Caco-2 (cell line): ENCODE data around the gene CORO7. TPM values are rescaled to one million over a fixed set of nuclear protein-coding genes. Genes with fewer than 3 reads are reported as not detected.

Experiments used
- Bru-seq: library from RNA; stranded (reverse); fragments of 400-500 nt; gene quantifications from one replicate; lab custom pipeline; 2021; lab: Mats Ljungman, UMichigan
- BruChase-seq, 2 experiments: library from RNA; stranded (reverse); fragments of 400-500 nt; gene quantifications; one replicate each; lab custom pipeline; 2021; lab: Mats Ljungman, UMichigan
- BruUV-seq: library from RNA; stranded (reverse); fragments of 400-500 nt; replicated peaks from 2 replicates; lab custom pipeline; 2021; lab: Mats Ljungman, UMichigan
- CTCF ChIA-PET: fragments of 300-600 bp; sonication (Branson Sonifier 250); formaldehyde crosslinking; loops from one replicate; lab custom pipeline; 2022; ENCODE audit warnings: antibody characterized with exemption; lab: Charles Lee
- POLR2A ChIA-PET: fragments of 300-600 bp; sonication (Branson Sonifier 250); formaldehyde crosslinking; loops from one replicate; lab custom pipeline; 2022; ENCODE audit warnings: antibody characterized with exemption; lab: Charles Lee
- DNase-seq, 2 experiments: peaks; one replicate each; pipeline versions ENCODE4 v3.0.0 to v3.0.0-alpha.2; 2020 to 2022
- H3K27me3 ChIP-seq: replicated peaks from 2 replicates; pipeline ENCODE4 v1.6.0; 2011; ENCODE audit warnings: low read length; ENCODE audit not compliant: control insufficient read depth, insufficient read depth
- H3K36me3 ChIP-seq: 2 replicates; pipeline ENCODE4 v1.5.1; 2011; ENCODE audit warnings: low read length; ENCODE audit not compliant: control insufficient read depth, insufficient read depth
- H3K4me1 ChIP-seq: fragments of 250-450 bp; sonication (Bioruptor Pico); 2 replicates; pipeline ENCODE4 v1.5.1; 2020; ENCODE audit warnings: mild to moderate bottlenecking
- H3K4me3 ChIP-seq: 2 replicates; pipeline ENCODE4 v1.5.1; 2011; ENCODE audit warnings: low read depth, mild to moderate bottlenecking, control low read depth, low read length
- H3K9me3 ChIP-seq: fragments of 250-450 bp; sonication (Bioruptor Pico); 2 replicates; pipeline ENCODE4 v1.5.1; 2020; ENCODE audit warnings: mild to moderate bottlenecking, moderate library complexity
- H3K27ac Mint-ChIP-seq: one replicate; pipeline ENCODE4 v1.8.0; 2022; ENCODE audit warnings: mixed read lengths; ENCODE audit not compliant: unreplicated experiment
- H3K27me3 Mint-ChIP-seq: one replicate; pipeline ENCODE4 v1.8.0; 2022; ENCODE audit warnings: mixed read lengths; ENCODE audit not compliant: insufficient read depth, unreplicated experiment
- H3K36me3 Mint-ChIP-seq: one replicate; pipeline ENCODE4 v1.8.0; 2022; ENCODE audit warnings: mild to moderate bottlenecking, mixed read lengths; ENCODE audit not compliant: insufficient read depth, unreplicated experiment
- H3K4me1 Mint-ChIP-seq: one replicate; pipeline ENCODE4 v1.8.0; 2022; ENCODE audit warnings: low read depth, mixed read lengths; ENCODE audit not compliant: unreplicated experiment
- H3K4me3 Mint-ChIP-seq: one replicate; pipeline ENCODE4 v1.8.0; 2022; ENCODE audit warnings: mild to moderate bottlenecking, moderate library complexity, mixed read lengths; ENCODE audit not compliant: unreplicated experiment
- H3K9me3 Mint-ChIP-seq: one replicate; pipeline ENCODE4 v1.8.0; 2022; ENCODE audit warnings: mixed read lengths; ENCODE audit not compliant: unreplicated experiment
- intact Hi-C: fragments of 100-400 bp; cut with micrococcal nuclease; formaldehyde crosslinking; loops from one replicate; pipeline ENCODE4 v1.10.0; 2022; ENCODE audit not compliant: unreplicated experiment
- long read RNA-seq: library from polyadenylated mRNA; stranded (forward); transcript quantifications from one replicate; pipeline ENCODE4 v2.0.0, GENCODE V29; 2022
- total RNA-seq: library from RNA; stranded (reverse); gene quantifications from 2 replicates; pipeline ENCODE4 v1.2.3, GENCODE V29; 2022
- TF ChIP-seq, protein P1 (sequence below), 2 experiments: fragments of 200-600 bp in 1 of 2; IDR thresholded peaks; 1 replicate in 1 of 2; 2 replicates in 1 of 2; pipeline versions ENCODE4 v1.5.1 to v1.8.0; 2011 to 2022; ENCODE audit warnings: antibody characterized with exemption in 1 of 2, control low read depth in 1 of 2, inconsistent platforms in 1 of 2, low read depth in 1 of 2, low read length in 1 of 2, mild to moderate bottlenecking in 1 of 2, moderate library complexity in 1 of 2; ENCODE audit not compliant: insufficient read depth in 1 of 2, severe bottlenecking in 1 of 2, unreplicated experiment in 1 of 2

The CORO7 gene
- 23.1 and 33.4 TPM in 2 replicates for total RNA-seq
- percentile 50 among the genes with signal in this experiment for Bru-seq, nascent RNA
- percentile 60 among the genes with signal in this experiment for BruChase-seq, experiment 1, labeled RNA remaining after a 2-hour chase
- BruChase-seq, experiment 2, labeled RNA remaining after a 6-hour chase = percentile 67 among the genes with signal in this experiment
- long read RNA-seq, transcript CORO7-201 (28 exons, 3,540 nt) = major isoform, 13 of 28 reads
- long read RNA-seq, partial matches to known transcripts = 6 of 28 reads
- long read RNA-seq, other reads (novel, unspliced or antisense) = 9 of 28 reads

DNA sequence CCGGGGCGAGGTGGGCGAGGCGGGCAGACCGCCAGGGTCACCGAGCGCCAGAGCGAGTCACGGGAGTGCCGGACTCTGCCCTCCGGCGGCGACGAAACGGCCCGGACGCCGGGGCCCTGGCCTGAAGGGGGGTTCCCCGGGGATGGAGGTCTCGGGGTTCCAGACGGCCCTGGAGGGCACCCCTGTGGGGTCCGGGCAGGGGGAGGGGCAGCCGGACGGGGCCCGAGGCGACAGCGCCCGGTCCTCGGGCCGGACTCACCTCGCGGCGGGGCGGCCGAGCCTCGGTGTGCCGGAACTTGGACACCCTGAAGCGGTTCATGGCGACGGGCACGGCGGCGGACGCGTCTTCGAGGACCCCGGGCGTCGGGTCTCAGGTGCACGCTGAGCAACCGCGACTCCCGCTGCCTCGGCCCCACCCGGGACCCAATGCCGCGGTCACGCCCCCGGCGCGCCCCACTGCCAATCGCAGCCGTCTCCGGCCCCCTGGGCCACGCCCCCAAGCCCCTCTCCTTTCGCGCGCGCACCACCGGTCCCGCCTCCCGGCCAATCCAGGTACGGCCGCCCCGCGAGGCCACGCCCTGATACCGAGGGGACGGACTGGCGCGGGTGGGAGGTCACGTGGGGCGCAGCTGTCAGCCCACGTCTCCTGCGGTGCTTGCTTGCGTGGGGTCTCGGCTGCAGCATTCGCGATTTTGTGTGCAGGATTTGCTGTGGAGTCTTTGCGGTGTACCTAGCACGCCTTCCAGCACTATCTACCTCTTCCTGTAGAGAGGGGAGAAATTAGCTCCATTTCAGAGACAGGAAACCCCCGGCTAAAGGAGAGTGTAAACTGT is at the start of gene CORO7:
TSS of gene CORO7 (minus strand) at position 397 of the 833 bp plus-strand sequence. CDS start at position 319, 78 bp downstream.
- peaks cover 7% of the 10 kb centered on the region for H3K4me1 Mint-ChIP-seq
- TF ChIP-seq, protein P1, sequence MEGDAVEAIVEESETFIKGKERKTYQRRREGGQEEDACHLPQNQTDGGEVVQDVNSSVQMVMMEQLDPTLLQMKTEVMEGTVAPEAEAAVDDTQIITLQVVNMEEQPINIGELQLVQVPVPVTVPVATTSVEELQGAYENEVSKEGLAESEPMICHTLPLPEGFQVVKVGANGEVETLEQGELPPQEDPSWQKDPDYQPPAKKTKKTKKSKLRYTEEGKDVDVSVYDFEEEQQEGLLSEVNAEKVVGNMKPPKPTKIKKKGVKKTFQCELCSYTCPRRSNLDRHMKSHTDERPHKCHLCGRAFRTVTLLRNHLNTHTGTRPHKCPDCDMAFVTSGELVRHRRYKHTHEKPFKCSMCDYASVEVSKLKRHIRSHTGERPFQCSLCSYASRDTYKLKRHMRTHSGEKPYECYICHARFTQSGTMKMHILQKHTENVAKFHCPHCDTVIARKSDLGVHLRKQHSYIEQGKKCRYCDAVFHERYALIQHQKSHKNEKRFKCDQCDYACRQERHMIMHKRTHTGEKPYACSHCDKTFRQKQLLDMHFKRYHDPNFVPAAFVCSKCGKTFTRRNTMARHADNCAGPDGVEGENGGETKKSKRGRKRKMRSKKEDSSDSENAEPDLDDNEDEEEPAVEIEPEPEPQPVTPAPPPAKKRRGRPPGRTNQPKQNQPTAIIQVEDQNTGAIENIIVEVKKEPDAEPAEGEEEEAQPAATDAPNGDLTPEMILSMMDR (IDR thresholded peaks at IDR 0.05; ENCODE audit: insufficient read depth in 1 of 2, low read depth in 1 of 2, low read length in 1 of 2, severe bottlenecking in 1 of 2, unreplicated experiment in 1 of 2) = no peak
- no TSS peak for BruUV-seq
- peak within 1 kb of the TSS; percentile 0 for H3K27ac Mint-ChIP-seq
- ChIA-PET POLR2A (interaction anchor here (0.6 kb wide), 1 partner anchor 1258 kb away, joined by 5 read pairs; no protein-coding TSS in a partner anchor), CTCF (interaction anchor here (0.5 to 1.1 kb wide), 4 partner anchors 14 to 57 kb away, joined by 3 to 5 read pairs (median 4); no protein-coding TSS in a partner anchor)
- no peaks in the 10 kb centered on the region for H3K27me3 ChIP-seq
- H3K36me3 ChIP-seq = no peaks in the 10 kb centered on the region
- H3K9me3 ChIP-seq = no peaks in the 10 kb centered on the region
- H3K27me3 Mint-ChIP-seq = no peaks in the 10 kb centered on the region
- no peaks in the 10 kb centered on the region for H3K9me3 Mint-ChIP-seq
- intact Hi-C loops = no loop called here
- H3K4me1 ChIP-seq = peaks cover 5% of the 10 kb centered on the region
- peak within 1 kb of the TSS; percentile 73 for H3K4me3 ChIP-seq
- no peaks in the 10 kb centered on the region for H3K36me3 Mint-ChIP-seq
- DNase-seq = peak; percentile 93 to 96
- H3K4me3 Mint-ChIP-seq = peak within 1 kb of the TSS; percentile 84

DNA sequence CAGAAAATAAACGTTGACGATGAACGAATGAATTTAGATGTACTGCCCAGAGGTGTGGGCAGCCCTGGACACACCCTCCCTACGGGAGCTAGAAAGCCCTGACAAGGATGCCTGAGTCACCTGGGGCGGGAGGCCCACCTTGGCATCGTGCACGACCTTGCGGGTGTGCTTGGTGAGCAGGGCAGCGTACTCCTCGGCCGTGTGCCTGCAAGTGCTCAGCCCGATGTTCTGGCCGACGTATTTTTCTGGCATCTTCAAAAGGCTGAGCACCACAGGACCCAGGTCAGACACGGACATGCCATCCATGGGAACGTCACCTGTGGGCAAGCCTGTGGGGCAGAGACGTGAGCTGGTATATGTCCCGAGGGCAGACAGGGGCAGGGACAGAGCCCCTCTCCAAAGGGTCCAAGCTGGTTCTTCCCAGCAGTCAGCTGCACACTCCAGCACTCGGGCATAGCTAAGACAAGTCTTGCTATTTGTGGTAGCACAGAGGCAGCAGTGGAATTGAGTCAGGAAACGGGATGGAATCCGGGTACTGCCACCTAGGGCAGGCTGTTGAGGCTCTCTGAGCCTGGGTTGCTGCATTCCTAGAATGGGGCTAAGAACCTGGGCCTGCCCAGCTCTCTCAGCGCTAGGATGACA is 47.2 kb upstream of the CORO7 start:
- Histone ChIP-seq H3K27me3 (no peaks in the 10 kb centered on the region), H3K36me3 (peaks cover 1% of the 10 kb centered on the region; the same call in 1 of the 2 replicates), H3K4me1 (peaks cover 4% of the 10 kb centered on the region; the same call in 1 of the 2 replicates), H3K4me3 (no peak overlapping the region), H3K9me3 (no peaks in the 10 kb centered on the region)
- intact Hi-C loops = no loop called here
- Mint-ChIP-seq H3K4me1 (peaks cover 4% of the 10 kb centered on the region), H3K4me3 (no peak overlapping the region), H3K36me3 (peaks cover 51% of the 10 kb centered on the region), H3K9me3 (no peaks in the 10 kb centered on the region), H3K27ac (peak overlapping the region; percentile 71), H3K27me3 (no peaks in the 10 kb centered on the region)
- POLR2A ChIA-PET = interaction anchor here (0.6 kb wide), 1 partner anchor 28 kb away, joined by 3 read pairs; no protein-coding TSS in a partner anchor
- TF ChIP-seq, protein P1 (IDR thresholded peaks at IDR 0.05; ENCODE audit: insufficient read depth in 1 of 2, low read depth in 1 of 2, low read length in 1 of 2, severe bottlenecking in 1 of 2, unreplicated experiment in 1 of 2) = no peak
- DNase-seq = no peak
- CTCF ChIA-PET = interaction anchor here (0.7 kb wide), 1 partner anchor 11 kb away, joined by 4 read pairs; the partner anchor contains the start of gene NMRAL1
- no TSS peak for BruUV-seq
